Stimulated activated CD4-positive, alpha-beta T cell treated with anti-CD3 and anti-CD28 coated beads, Interleukin-4, amount 100 ng/mL, for 1 hour (primary cell): ENCODE data around the gene SPNS3.

ENCODE experiments used
- DNase-seq: peaks from one replicate; pipeline ENCODE4 v3.0.0-alpha.2; 2020

The SPNS3 gene

DNA sequence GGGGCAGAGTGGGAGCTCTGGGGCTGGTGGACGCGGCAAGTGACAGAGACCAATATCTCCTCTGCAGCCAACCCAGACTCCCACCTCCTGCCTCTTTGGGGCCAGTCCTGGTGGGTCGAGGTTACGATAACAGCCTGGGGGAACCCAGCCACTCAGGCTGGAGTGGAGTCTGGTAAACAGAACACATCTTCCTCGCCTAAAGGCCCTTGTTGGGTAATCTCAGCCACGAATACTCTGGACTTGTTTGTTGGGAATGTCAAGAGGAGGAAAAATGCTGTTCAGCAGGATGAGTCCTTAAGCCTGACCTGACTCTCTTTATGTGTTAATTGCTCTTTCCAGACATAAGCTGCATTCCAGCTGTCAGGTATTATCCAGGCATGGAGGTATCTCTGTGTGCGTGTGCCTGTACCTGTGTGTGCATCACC, 56.9 kb downstream of the SPNS3 start:
- no peak for DNase-seq

DNA sequence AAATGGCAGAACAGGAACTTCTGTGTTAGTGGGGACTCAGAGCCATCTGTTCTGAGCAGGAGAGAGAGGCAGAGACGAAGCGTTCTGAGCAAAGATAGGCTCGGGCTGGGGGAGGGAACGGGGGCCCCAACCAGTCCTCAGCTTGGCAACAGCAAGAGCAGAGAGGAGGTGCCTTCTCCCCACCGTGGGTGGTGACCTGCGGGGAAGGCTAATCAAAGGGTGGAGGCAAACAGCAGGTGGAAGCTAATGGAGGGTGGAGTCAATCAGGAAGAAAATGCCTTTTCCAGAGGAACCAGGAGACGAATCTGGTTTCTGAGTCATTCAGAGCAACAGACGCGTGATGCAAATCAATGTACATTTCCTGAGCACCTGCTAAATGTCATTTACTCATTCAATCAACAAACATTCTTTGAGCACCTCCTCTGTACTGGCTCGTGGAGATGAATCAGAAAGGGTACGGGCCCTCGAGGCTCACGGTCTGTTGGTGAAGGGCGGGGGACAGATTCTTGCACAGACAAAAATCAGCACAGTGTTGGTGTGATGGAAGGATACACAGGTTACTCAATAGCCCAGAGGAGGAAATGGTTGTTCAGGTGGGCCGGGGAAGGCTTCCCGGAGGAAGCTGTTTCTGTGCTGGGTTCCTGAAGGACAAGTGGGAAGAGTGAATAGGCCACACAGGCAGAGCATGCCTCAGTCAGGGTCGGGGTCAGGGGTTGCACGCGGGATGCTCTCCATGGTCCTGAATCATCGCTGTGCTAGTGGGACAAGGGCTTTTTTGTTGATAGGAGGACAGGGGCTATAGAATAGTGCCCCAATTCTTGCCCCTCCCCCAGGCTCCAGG, 59.2 kb downstream of the SPNS3 start:
- peak; percentile 21 for DNase-seq

DNA sequence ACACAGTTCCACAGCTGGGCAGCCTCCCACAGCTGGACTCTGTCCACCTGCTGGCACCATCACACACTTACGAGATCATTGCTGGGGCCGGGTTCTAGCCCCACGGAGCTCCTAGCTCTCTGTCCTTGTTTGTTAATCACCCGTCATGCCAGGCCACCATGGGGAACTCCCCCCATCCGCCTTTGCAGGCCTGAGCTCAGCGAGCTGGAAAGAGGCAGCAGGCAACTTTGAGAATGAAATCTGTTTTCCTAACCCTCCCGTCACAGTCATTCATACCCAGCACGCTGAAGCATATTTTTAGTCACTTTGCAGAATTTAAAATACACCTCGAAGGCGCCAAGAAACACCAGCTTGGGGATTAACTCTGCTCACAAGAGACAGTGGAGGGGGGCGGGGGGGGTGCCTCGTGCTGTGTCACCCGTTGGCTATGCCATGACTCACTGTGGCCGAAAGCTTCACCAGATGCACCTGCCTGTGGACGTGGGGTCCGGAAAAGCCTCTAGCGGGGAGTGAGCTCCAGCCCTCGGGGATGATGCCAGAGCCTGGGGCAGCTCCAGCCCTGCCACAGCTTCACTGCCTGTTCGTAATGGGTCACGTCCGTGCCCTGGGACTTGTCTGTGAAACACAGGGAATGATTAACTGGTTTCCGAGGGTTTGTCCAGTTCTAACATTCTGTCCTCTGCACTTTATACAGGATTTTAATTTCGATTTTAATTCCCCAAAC, 63.5 kb downstream of the SPNS3 start:
- DNase-seq: no peak

DNA sequence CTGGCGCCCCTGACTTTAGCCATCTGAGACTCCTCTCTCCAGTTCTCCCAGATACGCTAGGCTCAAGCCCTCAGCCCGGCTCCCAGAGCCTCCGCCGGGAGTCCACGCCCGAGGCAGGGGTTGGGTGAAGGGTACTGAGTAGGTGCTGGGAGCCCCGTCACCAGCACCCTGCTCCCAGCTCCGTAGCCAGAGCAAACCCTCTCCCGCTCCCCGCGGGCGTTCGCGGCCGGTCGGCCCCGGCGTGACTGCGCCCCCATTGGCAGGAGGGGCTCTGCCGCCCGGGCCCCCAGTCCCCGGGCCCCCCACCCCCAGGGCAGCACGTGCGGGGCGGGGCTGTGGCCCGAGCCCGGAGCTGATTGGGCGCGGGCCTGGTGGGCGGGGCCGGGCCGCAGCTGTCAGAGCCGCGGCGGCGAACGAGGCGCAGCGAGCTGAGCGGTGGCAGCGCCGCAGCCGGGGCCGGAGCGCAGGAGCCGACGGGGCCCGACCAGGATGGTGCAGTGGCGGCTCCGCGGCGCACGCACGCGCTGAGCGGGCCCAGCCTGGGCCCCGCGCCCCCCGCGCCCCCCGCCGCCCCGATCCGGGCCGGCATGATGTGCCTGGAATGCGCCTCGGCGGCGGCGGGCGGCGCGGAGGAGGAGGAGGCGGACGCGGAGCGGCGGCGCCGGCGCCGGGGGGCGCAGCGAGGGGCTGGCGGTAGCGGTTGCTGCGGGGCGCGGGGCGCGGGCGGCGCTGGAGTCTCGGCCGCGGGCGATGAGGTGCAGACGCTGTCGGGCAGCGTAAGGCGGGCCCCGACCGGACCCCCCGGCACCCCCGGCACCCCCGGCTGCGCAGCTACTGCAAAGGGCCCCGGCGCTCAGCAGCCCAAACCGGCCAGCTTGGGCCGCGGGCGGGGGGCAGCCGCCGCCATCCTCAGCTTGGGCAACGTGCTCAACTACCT, 65.0 kb downstream of the SPNS3 start, which contains the start of gene SPNS2:
TSS of gene SPNS2 (plus strand) at position 421 of the 937 bp plus-strand sequence. CDS start at position 588, 167 bp downstream.
- peak; percentile 71 for DNase-seq

DNA sequence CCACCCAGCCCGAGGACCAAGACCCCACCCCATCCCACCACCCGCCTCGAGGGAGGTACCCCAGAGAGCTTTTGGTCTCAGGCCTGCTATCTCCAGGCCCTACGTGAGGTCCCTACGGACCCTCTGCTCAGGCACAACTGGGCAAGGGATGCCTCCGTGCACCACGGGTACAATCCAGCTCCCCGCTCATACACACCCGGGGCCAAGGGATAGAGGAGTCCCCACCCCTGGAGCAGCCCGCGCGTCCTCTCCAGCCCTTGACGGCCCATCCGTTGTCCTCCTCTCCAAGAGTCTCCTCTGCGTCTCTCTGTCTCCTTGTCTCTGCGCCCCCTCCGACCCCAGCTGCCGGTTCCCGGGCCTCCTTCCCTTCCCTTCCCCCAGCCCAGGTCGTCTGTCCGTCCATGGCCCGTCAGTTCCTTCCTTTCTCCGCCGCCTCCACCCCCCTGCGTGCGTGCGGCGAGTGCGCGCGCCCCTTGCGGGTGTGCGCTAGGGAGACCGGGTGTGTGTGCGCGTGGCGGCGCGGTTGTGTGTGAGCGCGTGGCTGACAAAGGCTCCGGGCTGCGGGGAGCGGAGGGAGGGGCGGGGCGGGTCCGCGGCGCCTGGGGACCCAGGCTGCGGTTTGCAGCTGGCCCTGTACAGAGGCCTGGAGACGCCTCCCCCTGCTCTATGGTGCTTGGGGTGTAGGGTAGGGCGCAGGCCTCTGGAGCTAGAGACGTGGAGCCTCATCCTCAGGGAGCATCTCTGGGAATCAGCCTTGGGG, 65.9 kb downstream of the SPNS3 start:
- DNase-seq: peak; percentile 31

DNA sequence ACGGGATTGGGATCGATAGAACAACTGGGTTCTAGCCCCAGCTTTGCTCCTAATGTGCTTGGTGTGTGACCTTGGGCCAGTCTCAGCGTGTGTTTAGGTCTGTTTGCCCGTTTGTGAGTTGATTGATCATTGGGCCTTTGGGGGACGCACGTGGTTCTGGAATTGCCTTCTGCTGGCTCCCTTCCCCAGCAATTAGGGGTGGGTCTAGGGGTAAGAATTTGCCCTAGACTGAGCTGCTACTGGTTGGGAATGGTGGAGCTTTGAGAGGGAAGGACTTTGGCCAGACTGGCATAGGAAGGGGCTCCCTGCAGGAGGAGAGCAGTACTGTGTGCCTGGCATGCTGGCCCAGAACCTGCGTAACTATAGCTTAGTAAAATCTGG, 66.4 kb downstream of the SPNS3 start:
- no peak for DNase-seq

DNA sequence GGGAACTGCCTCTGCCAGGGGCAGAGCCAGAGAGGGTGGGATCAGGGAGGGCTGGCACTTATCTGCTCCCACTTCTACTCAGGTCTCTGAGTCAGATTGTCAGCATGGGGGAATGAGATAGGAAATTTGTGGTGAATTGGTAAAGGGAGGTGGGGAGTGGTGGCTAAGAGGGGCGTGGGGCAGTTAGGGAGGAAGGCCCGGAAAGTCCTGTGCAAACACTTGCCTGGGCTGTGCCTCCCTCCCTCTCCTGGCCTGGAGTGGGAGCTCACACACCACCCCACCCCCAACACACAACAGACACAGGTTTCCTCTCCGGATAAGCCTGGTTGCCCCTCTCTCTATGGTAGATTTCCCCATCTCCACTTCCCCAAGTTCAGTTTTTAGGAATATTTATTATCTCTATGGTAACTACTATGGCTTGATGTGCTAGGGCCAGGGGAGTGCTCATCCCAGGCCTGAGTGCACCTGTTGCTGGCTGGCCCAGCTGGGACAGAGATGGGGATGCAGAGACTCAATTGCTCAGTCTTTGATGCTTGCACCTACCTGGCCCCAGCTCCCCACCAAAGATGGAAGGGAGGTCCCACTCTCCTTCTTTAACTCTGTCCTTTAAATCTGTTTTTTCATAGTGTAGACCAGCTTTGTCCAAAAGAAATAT, 67.7 kb downstream of the SPNS3 start:
- no peak for DNase-seq

DNA sequence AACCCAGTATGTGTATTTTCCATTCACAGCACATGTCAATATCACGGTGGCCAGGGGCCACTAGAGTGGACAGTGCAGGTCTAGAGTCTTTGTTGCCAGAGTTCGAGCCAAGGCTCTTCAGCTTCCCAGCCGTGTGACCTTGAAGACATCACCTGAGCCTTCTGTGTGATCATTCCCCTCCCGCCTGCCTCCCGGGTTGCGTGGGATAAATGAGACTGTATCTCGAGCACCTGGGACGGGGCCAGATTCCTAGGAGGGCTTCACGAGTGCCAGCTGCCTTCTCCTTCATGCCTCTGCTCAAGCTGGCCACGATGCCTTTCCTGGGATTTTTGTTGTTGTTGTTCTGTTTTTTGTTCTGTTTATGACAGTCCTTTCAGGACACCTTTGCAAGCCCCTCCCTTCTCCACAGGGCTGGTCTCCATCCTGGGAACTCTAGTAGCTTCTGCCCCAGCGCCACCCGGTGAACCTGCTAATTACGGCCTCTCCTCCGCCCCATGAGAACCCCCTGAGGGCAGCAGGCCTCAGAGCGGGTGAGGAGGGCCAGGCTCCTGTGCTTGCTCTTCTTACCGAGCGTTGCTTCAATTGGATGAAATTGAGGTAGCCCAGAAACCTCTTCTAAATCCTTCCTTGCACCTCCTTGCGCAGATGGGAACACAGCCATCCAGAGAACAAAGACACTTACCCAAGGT, 68.9 kb downstream of the SPNS3 start:
- no peak for DNase-seq

DNA sequence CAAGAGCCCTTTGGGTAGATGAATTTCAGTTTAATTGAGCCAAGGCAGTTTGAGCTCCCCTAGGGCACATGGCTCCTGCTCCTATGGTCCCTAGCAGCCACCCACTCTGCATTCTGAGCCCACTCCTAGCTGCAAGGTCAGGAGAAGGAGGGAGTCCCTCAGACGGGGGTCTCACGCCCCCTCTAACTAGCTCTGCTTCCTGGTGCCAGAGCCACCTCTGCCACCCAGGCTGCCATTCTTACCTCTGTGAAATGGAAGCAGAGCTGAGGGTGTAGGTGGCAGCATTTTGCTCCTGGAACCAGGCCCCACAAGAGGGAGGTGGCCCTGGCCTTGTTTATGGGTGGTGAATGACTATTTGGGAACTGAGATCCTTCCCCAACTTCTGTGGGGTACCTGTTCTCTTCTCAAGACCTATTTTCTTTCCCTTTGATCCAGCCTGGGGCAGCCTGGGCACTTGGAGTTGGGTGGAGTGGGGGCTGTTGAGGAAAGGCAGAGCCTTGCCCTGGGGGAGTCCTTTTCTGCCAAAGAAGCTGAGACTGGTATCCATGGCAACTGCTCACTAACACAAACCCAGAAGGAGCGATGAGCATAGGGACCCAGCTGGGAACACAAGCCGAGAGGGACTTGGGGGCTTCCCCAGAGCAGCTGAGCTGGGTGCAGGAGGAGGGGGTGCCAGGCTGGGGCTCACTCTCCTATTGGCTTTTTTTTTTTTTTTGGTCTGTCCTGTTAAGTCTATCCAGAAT, 69.7 kb downstream of the SPNS3 start:
- DNase-seq: no peak

DNA sequence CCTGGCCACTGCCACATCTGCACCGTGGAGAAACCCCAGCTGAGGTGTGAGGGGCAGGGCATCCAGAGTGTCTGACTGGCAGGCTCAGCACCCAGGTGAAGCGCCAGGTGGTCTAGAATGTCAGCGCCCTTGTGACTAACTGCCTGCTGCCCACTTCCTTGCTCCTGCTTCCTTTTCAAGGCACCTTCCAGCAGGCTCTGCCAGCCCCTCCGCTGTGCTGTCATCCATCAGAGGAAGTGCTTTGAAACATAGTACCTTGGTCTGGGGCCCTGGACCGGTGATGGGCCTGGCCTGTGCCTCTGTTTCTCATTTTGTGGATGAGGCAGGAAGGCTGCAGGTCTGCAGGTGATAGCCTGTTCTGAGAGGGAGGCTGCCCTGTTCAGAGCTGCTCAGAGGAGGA, 70.4 kb downstream of the SPNS3 start:
- no peak for DNase-seq

DNA sequence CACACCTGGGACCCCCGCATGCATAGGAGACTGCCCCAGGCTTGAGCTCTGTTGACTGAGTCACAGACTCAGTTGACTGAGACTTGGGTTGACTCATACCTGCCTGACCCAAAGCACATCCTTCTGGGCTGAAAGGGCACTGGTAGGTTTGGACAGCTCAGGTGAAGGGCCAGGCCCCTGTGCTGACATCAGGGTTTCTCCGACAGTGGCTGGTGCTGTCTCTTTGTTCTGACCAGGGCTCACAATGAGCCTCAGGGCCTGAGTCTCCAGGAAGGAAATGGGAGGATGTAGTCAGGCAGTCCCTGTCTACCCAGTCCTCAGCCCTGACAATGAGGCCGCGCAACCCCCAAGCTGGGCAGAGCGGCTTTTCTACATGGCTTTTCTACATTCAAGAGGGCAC, 71.4 kb downstream of the SPNS3 start:
- DNase-seq: no peak

DNA sequence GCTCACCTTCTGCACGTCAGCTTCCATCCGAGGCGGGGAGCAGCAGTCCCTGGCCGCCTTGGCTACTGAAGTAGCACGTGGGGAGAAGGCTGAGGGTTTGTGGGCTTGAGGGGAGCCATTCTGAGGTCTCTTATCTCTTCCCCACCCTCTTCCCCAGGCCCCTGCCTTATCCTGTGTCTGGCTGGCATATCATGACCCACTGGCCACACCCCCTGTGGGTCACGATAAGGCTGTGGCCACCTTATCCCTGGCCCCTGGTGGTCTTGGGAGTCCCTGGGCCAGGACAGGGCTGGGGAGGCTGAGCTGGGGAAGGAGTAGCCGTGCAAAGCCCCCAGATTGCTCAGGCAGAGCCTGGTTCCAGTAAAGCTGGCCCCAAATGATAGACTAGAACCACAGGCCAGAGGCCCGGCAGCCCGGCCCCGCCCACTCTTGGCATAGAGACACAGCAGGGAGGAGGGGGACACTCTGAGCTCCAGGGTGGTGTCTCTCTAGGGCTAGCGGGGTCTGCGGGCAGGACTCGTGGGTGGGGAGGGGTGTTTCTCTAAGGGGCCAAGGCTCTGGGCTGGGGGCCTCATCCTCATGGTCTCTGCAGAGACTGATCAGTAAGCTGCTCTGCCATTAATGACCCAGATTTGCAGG, 72.6 kb downstream of the SPNS3 start:
- DNase-seq: no peak

DNA sequence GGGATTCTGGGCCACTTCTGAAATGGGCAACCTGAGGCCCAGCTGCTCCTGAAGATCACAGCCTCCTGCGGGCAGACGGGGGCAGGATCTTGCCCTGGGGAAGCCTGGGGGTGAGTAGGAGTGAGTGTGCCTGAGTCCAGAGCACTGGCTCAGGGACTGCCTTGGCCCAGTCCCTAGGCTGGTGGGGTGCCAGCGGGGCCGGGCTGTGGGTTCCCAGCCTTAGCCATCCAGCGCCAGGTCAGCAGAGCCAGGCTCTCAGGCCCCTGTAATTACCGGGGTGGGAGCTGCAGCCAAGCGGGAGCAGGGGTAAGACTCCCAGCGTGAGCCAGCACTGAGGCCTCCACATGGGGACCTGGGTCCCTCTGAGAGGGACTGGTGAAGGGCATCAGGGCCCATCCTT, 73.2 kb downstream of the SPNS3 start:
- no peak for DNase-seq

DNA sequence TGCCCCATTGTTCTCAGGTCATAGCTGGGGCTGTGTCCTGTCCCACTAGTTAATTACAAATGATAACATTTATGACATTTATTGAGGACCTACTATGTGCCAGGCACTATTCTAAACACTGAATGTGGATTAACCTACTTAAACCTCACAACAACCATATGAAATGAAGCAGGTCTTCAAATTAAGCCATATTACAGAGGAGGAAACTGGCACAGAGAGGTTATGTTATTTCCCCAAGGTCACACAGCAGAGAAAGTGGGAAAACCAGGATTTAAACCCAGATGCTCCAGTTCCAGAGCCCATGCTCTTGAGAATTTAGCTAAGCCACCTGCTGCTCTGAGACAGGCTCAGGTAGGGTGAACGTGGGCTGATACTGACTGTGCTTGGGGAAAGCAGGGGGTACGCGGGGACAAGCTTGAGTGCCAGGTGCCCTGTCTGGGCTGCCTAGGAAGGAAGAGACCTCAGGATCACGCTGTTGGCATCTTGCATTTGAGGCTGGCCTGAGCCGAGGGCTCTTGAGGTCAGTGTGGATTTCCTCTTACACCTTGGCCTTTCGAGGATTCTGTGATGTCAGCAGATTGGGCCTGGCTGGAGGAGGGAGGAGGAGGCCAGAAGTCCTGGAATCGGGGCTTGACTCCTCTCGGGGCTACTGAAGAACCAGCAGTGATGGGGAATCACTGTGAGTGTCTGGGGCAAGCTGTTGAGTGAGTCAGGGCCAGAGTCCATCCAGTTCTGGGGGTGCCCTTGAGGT, 73.8 kb downstream of the SPNS3 start:
- DNase-seq: no peak

DNA sequence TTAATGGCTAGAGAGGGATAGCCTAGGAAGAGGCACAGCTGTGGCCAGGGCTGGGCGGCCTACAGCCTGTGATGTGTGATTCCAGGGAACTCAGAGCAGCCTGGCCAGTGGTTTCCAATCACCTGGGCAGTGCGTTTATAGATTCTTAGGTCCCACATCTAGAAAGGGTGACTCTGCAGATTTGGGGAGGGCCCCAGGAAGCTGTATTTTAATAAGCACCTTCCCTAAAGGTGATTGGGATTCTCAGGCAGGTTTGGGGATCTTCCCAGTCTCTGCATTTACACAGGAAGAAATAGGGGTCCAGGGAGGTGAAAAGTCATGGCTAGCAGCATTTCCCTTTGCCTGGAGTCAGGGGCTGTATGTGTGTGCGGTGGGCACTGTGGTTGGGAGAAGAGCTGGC, 74.5 kb downstream of the SPNS3 start:
- DNase-seq: no peak

DNA sequence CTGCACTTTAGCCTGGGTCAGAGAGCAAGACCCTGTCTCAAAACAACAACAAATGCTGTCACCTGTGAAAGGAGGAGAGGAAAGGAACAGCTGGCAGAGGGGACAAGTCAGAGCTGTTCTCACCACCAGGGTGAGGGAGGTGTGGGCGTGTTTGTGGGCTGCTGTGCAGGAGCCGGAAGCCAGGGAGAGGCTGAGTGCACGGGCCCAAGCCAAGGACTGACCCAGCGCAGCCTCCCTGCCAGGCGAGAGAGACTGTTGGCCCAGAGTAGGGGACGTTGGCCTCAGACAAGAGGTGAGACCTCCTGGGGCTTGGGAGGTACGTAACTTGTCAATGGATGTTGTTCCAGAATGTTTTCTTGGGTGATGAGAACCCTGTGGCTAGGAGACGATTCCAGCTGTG, 75.7 kb downstream of the SPNS3 start:
- DNase-seq: no peak

DNA sequence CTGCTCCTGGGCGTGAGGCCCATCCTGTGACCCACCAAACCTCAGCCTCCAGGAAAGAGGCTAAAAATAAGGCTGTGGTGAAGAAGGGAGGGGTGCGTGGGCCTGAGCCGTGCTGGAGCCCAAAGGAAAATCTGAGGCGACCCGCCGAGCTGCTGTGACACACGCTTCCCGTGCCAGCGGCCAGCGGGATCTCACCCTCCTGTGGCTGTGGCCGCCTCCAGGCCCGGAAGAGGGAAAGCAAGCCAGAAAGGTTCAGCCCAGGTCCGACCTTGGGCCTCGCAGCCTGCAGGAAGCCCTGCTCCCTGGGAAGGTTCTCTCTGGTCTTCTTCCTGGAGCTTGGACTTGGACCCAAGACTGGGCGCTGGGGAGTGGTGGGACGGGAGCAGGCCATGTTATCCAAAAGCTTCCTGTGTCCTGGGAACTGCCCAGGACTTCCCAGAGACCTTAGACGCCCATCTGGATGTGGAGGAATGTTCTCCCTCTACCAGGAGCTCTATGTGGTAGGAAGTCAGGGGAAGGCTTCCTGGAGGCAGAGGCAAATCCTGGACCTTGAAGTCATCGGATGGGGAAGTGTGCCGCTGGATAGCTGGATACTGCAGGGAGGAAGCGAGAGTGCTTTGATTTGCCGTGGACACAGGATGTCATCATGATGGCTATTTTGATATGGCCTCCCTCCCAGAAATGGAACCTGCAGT, 76.3 kb downstream of the SPNS3 start:
- no peak for DNase-seq

DNA sequence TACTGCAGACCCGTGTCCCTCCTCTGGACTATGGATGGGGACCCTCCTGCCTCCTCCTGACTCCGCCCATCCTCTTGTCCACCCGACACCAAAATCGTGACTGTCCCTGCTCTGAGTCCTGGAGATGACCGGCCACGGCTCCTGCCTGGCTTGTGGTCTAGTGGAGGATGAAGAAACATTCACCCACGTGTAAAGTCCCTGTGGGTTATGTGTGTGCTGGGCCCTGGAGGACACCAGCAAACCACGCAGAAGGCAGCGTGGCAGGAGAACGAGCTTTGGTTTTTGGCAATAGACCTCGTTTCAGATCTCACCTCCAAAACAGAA, 76.8 kb downstream of the SPNS3 start:
- no peak for DNase-seq
